RPMI8226 (cell line): ENCODE results near the gene NAGS.
"Not testable (repeated sequence)": the region's sequence is repeated elsewhere in the genome, so short reads cannot be mapped to it uniquely, and the experiment has no call there.

ENCODE experiments used
- DNase-seq: peaks from one replicate; pipeline ENCODE4 v3.0.0-alpha.2; 2015

Gene NAGS

DNA sequence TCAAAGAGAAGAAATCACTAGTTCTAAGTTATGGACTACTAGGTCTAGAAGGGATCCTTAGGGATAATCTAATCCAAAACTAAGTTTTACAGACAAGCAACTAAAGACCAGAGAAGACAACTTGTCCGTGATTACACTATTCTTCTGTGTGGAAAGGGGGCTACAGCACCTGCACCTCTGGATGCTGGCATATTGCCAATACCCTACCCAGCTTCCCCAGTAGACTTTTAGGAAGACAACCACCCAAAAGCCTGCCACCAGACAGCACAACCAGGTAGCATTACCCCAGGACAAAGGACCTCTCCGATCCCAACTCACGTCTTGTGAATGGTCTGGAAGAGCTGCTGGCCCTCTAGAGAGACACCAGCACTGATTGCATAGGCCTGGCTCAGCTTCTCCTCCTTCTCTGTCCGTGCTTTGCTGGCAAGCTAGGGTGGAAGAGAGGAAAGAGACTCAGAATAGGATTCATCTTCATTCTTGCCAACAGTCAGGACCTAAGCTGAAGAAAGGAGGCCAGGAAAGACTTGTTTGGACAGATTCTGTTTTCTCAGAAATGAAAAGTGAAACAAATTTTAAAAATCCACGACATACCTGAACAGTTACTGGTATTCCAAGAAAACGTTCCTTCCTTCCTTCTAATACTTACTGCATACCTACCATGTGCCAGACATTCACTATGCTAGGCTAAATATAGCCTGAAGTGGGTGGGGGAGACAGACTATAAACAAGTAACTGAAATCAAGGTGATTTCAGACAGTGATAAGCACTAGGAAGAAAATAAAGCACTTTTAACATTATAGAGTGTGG is 35.6 kb downstream of the NAGS start:
- DNase-seq, result no peak

DNA sequence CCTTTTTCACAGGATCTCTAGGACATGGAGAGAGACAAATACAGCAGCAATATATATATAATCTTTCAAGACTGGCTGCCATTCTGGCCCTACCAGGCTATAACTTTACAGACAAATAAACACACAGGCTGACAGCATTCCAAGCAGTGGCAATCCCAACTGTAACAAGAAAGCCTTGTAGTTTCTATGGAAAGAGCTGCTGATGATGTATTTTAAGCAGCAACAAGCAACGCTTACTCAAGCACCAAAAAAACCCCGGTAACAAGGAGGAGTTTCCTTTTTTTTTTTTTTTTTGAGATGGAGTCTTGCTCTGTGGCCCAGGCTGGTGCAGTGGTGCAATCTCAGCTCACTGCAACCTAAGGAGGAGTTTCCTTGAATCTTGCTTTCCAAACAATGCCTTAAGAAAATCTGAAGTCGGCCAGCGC is 38.9 kb downstream of the NAGS start:
- no peak for DNase-seq

DNA sequence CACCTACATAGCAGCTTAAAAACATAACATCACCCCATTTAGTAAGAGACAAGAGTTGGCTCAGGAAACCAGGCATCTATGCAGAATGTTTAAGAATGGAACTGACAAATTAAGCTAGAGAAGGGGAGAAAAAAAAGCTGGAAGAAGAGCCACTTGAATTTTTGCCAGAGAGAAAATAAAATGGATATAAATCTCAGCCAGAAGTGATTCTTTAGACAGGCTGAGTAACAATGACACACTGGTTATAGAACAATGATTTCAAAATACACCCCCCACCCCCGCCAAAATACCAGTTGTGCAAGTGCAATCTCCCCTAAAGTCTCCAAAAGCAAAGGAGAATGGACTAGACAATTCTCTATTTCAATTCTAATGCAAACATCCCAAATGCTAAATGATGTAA is 39.6 kb downstream of the NAGS start:
- DNase-seq, result no peak

DNA sequence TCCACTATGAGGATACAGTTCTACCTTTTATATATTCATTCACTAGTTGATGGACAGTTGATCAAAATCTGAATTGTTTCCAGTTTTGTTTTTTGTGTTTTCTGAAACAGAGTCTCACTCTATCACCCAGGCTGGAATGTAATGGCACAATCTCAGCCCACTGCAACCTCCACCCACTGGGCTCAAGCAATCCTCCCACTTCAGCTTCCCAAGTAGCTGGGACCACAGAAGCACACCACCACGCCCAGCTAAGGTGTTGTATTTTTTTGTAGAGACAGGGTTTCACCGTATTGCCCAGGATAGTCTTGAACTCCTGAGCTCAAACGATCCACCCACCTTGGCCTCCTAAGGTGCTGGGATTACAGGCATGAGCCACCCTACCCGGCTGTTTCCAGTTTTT is 41.1 kb downstream of the NAGS start:
- DNase-seq, result no peak

DNA sequence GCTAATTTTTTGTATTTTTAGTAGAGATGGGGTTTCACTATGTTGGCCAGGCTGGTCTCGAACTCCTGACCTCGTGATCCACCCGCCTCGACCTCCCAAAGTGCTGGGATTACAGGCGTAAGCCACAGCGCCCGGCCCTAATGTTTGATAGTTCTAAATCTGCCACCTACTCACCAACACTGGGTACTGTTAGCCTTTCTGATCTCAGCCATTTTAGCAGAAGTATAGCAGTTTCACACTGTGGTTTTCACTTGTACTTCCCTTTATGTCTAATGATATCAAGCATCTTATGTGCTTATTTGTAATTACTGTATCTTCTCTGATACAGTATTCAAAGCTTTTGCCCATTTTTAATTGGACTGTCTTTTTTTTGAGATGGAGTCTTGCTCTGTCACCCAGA is 42.5 kb downstream of the NAGS start:
- DNase-seq, result not testable (repeated sequence)

DNA sequence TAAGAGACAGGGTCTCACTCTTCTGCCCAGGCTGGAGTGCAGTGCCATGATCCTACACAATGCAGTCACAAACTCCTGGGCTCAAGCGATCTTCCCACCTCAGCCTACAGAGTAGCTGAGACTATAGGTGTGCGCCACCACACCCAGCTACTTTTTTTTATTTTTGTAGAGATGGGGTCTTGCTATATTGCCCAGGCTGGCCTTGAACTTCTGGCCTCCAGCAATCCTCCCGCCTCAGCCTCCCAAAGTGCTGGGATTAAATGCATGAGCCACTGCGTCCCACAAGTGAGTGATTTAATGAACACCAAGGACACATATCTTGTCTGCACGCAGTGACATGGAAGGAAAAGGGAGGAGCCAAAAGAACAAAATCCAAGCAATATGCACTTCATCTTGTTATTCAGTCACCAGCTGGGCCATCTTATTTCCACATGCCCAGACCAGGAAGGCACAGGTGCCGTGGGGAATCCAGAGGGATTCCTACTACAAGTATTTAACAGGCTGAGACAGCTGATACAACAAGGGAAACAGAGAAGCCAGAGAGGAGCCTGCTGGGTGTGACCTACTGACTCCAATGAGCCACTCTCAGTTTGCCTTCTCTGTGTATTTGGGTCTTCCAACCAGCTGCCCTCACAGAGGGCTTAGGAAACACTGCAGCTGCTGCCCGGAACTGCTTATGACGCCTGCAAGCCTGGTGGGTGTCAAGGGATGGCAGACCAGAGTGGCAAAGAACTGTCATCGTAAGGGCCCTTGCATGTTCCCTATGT is 45.1 kb downstream of the NAGS start:
- no peak for DNase-seq

DNA sequence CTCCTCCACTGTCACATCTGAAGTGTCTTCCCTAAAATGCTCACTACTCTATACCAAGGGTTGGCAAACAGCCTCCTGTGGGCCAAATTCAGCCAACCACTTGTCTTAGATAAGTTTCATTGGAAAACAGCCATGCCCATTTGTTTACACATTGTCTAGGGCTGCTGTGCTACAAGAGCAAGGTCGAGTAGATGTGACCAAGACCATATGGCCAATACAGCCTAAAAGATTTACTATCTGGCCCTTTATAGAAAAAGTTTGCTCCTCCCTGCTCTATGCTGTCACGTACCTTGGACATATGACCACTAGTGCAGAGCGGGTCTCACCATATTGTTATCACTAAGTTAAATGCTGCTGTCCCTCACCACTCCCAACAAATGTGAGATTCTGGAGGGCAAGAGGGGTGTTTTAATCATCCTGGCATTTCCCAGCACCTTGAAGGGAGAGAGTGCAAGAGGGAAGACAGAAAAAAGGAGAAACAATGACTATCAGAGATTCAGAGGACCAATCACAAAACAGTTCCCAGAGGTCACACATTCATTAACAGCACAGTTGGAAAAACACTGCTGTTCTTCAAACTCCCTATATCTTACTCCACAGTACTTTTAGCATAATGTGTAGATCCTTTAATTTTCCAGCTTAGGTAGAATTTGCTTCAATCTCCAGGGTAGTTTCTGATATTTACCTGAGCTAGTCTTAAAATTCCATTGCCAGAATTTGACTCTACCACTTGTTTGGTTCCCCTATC is 48.9 kb downstream of the NAGS start:
- DNase-seq, result no peak
